ENCODE measurements around the gene RPL32.
"Not testable (repeated sequence)": the region's sequence is repeated elsewhere in the genome, so short reads cannot be mapped to it uniquely, and the experiment has no call there.

Gene RPL32

GRCh38 chr3:12841149-12841969 is at the start of gene RPL32:
Gene RPL32 (minus strand): TSS chr3:12841565. CDS start chr3:12840237, 1,328 bp downstream.
- peak; percentile 65 to 76 (median 68) for DNase-seq

GRCh38 chr3:12890610-12891390 is 49.4 kb upstream of the RPL32 start:
- DNase-seq: no peak

- no peak for DNase-seq
Measured at GRCh38 chr3:12886736-12887135, 45.4 kb upstream of the RPL32 start.

- DNase-seq: no peak
Measured at GRCh38 chr3:12886106-12886679, 44.8 kb upstream of the RPL32 start.

- DNase-seq: no peak
Measured at GRCh38 chr3:12885583-12885930, 44.2 kb upstream of the RPL32 start.

GRCh38 chr3:12884790-12885582 is 43.6 kb upstream of the RPL32 start:
- DNase-seq: no peak

- no peak for DNase-seq
Measured at GRCh38 chr3:12884186-12884680, 42.9 kb upstream of the RPL32 start.

GRCh38 chr3:12882336-12883310 is 41.3 kb upstream of the RPL32 start:
- no peak for DNase-seq

- not testable (repeated sequence) for DNase-seq
Measured at GRCh38 chr3:12881858-12882257, 40.5 kb upstream of the RPL32 start.

GRCh38 chr3:12879191-12879815 is 37.9 kb upstream of the RPL32 start:
- DNase-seq: no peak

- not testable (repeated sequence) for DNase-seq
Measured at GRCh38 chr3:12878758-12879157, 37.4 kb upstream of the RPL32 start.

GRCh38 chr3:12878141-12878574 is 36.8 kb upstream of the RPL32 start:
- DNase-seq: no peak

GRCh38 chr3:12877040-12877439 is 35.7 kb upstream of the RPL32 start:
- no peak for DNase-seq

GRCh38 chr3:12875857-12876836 is 34.8 kb upstream of the RPL32 start:
- no peak for DNase-seq

- no peak for DNase-seq
Measured at GRCh38 chr3:12871404-12871983, 30.1 kb upstream of the RPL32 start.

GRCh38 chr3:12870942-12871341 is 29.6 kb upstream of the RPL32 start:
- DNase-seq: no peak

- no peak for DNase-seq
Measured at GRCh38 chr3:12869035-12869621, 27.8 kb upstream of the RPL32 start.

Measured in activated CD4-positive, CD25-positive, alpha-beta regulatory T cell (primary cell).